Body of pancreas (tissue), 4 donors: ENCODE measurements around the gene ZFAND4. TPM values are rescaled to one million over a fixed set of nuclear protein-coding genes. Genes with fewer than 3 reads are reported as not detected.
"Not testable (repeated sequence)": the region's sequence is repeated elsewhere in the genome, so short reads cannot be mapped to it uniquely, and the experiment has no call there.

ENCODE experiments used
- ATAC-seq: fragments of 150-250 bp; one replicate; pipeline ENCODE4 v1.9.1; 2016
- DNase-seq, 4 donors: peaks; one replicate each; pipeline ENCODE4 v3.0.0-alpha.2; 2019
- H3K27ac ChIP-seq, 4 donors: fragments of 200-600 bp; sonication (generic); 1 replicate in 3 of 4; 2 replicates in 1 of 4; pipeline versions ENCODE4 v1.5.1 to v1.6.1; 2016 to 2019; ENCODE audit warnings: mild to moderate bottlenecking in 1 of 4, mixed read lengths in 1 of 4, moderate library complexity in 1 of 4
- H3K27me3 ChIP-seq, 2 donors: fragments of 200-600 bp; sonication (generic); one replicate each; pipeline ENCODE4 v1.6.0; 2016; ENCODE audit warnings: mild to moderate bottlenecking in 1 of 2
- H3K36me3 ChIP-seq, 2 donors: fragments of 200-600 bp; sonication (generic); replicated peaks in 1 of 2; 2 replicates each; pipeline ENCODE4 v1.5.1; 2016; ENCODE audit warnings: low read depth in 2 of 2; ENCODE audit not compliant: insufficient read depth in 1 of 2
- H3K4me1 ChIP-seq: fragments of 200-600 bp; sonication (generic); one replicate; pipeline ENCODE4 v1.6.0; 2016
- H3K4me3 ChIP-seq, 2 donors: fragments of 200-600 bp; sonication (generic); 1 replicate in 1 of 2; 2 replicates in 1 of 2; pipeline ENCODE4 v1.5.1; 2016 to 2019
- H3K9me3 ChIP-seq, 3 donors: fragments of 200-600 bp; sonication (generic); 1 replicate in 2 of 3; 2 replicates in 1 of 3; pipeline ENCODE4 v1.5.1; 2016
- POLR2A ChIP-seq, 3 donors: fragments of 450-650 bp; IDR thresholded peaks; one replicate each; pipeline ENCODE4 v1.6.1; 2016; ENCODE audit warnings: antibody characterized with exemption in 3 of 3, mild to moderate bottlenecking in 2 of 3
- WGBS, 2 donors: methylation state at CpG; one replicate each; pipeline ENCODE4 v1.1.5; 2017; 5-methylcytosine and 5-hydroxymethylcytosine counted together
- intact Hi-C: fragments of 100-400 bp; cut with DNase I; formaldehyde crosslinking; loops from one replicate; pipeline ENCODE4 v1.15.1; 2023
- total RNA-seq, 2 donors: library from RNA; depleted of rRNA; stranded (reverse); fragments of >200 nt; gene quantifications; one replicate each; pipeline ENCODE4 v1.1.0, GENCODE V29; 2016
- TF ChIP-seq, protein P1 (sequence below), 7 experiments: fragments of 450-650 bp in 4 of 7; fragments of 200-600 bp in 3 of 7; sonication (generic) in 3 of 7; IDR thresholded peaks; one replicate each; pipeline ENCODE4 v1.5.1; 2016 to 2019; ENCODE audit warnings: antibody characterized with exemption in 7 of 7

Gene ZFAND4
- total RNA-seq, 2 donors from 2014 or later, result 15.8 to 32.3 TPM

DNA sequence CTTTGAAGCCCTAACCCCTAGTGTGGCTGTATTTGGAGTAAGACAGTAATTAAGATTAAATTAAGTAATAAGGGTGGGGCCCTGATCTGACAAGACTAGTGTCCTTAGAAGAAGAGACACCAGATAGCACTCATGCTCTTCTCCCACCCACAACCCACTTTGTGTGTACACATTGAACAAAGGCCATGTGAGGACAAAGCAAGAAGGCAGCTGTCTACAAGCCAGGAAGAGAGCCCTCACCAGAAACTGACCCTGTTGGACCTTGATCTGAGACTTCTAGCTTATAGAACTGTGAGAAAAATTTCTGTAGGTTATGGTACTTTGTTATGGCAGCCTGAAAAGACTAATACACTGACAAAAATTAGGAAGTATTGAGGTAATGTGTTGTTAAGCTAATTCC is 59.8 kb downstream of the ZFAND4 start:
- Histone ChIP-seq H3K27ac (no peak overlapping the region), H3K9me3 (no peaks in the 10 kb centered on the region), H3K27me3 (no peaks in the 10 kb centered on the region), H3K4me3 (no peak overlapping the region), H3K4me1 (no peaks in the 10 kb centered on the region), H3K36me3 (peaks cover 0 to 4% of the 10 kb centered on the region in 2 donors)
- no peak for DNase-seq
- ATAC-seq, result no peak
- TF ChIP-seq POLR2A (IDR thresholded peaks at IDR 0.05), result no peak
- TF ChIP-seq, protein P1, sequence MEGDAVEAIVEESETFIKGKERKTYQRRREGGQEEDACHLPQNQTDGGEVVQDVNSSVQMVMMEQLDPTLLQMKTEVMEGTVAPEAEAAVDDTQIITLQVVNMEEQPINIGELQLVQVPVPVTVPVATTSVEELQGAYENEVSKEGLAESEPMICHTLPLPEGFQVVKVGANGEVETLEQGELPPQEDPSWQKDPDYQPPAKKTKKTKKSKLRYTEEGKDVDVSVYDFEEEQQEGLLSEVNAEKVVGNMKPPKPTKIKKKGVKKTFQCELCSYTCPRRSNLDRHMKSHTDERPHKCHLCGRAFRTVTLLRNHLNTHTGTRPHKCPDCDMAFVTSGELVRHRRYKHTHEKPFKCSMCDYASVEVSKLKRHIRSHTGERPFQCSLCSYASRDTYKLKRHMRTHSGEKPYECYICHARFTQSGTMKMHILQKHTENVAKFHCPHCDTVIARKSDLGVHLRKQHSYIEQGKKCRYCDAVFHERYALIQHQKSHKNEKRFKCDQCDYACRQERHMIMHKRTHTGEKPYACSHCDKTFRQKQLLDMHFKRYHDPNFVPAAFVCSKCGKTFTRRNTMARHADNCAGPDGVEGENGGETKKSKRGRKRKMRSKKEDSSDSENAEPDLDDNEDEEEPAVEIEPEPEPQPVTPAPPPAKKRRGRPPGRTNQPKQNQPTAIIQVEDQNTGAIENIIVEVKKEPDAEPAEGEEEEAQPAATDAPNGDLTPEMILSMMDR (IDR thresholded peaks at IDR 0.05), result no peak
- intact Hi-C loops, result no loop called here

DNA sequence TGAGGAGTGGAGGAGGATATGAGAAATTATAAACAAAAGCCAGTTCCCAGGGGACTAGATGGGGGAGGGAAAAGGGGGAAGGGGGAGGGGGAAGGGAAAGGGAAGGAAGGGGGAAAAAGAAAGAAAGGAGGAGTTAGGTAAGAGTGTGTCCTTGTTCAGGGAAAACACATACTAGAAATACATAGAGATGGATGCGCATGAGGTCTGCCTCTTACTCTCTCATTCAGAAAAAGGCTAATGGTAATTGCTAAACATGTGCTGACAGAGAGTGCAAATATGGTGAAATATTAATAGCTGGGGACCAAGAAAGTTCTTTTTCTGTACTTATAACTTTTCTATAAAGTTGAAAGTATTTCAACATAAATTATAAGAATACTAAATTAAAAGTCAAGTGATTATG is 64.5 kb downstream of the ZFAND4 start:
- TF ChIP-seq POLR2A (IDR thresholded peaks at IDR 0.05), result no peak
- TF ChIP-seq, protein P1 (IDR thresholded peaks at IDR 0.05), result no peak
- Histone ChIP-seq H3K27ac (no peak overlapping the region), H3K4me3 (no peak overlapping the region), H3K4me1 (no peaks in the 10 kb centered on the region), H3K36me3 (no peaks in the 10 kb centered on the region), H3K9me3 (no peaks in the 10 kb centered on the region), H3K27me3 (no peaks in the 10 kb centered on the region)
- no peak for ATAC-seq
- DNase-seq, result no peak
- WGBS, 2 donors, result 96 to 100% methylated on average over 1 of the region's 1 CpG
- intact Hi-C loops, result no loop called here

DNA sequence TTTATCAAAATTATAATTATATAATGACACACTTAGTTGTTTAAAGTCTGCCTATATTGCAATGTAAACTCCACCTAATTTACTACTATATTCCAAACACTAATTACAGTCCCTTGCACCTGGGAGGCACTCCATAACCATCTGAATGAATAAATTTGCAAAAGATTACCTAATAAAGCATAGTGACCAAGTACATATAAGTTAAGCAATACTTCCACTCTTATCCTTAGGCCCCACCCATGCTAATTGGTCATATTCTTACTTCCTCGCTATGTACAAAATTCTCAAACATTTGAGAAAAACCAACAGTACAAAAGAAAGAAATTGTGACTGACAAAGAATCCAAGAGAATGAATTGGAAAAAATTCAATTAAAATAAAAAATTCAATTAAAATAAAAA is 65.3 kb downstream of the ZFAND4 start:
- H3K36me3 ChIP-seq, result no peaks in the 10 kb centered on the region
- no peak overlapping the region for H3K4me3 ChIP-seq
- no peaks in the 10 kb centered on the region for H3K4me1 ChIP-seq
- DNase-seq (no peak), ATAC-seq (no peak)
- no peak for TF ChIP-seq POLR2A (IDR thresholded peaks at IDR 0.05)
- TF ChIP-seq, protein P1 (IDR thresholded peaks at IDR 0.05), result no peak
- intact Hi-C loops, result no loop called here
- WGBS, 2 donors, result 85 to 100% methylated on average over 1 of the region's 1 CpG
- H3K27ac ChIP-seq, result no peak overlapping the region
- H3K9me3 ChIP-seq, result no peaks in the 10 kb centered on the region
- no peaks in the 10 kb centered on the region for H3K27me3 ChIP-seq

DNA sequence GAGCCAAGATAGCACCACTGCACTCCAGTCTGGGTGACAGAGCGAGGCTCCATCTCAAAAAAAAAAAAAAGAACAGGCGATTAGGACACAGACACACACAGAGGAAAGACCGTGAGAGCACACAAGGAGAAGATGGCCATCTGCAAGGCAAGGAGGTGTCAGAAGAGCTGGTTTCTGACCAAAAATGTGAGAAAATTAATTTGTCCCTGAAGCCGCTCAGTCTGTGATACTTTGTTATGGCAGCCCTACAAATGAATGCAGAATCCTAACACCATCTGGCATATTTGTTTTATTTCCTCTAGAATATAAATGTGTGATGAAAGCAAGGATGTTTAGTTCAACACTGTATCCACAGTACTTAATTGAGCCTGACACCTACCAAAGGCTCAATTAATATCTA is 69.7 kb downstream of the ZFAND4 start:
- intact Hi-C loops, result no loop called here
- H3K4me1 ChIP-seq, result peaks cover 8% of the 10 kb centered on the region
- no peak for DNase-seq
- no peak for TF ChIP-seq POLR2A (IDR thresholded peaks at IDR 0.05)
- TF ChIP-seq, protein P1 (IDR thresholded peaks at IDR 0.05), result no peak
- no peak for ATAC-seq
- no peaks in the 10 kb centered on the region for H3K36me3 ChIP-seq
- no peaks in the 10 kb centered on the region for H3K9me3 ChIP-seq
- 88 to 93% methylated on average over 4 of the region's 4 CpGs for WGBS, 2 donors
- H3K27me3 ChIP-seq, result no peaks in the 10 kb centered on the region
- H3K27ac ChIP-seq, result no peak overlapping the region
- no peak overlapping the region for H3K4me3 ChIP-seq

DNA sequence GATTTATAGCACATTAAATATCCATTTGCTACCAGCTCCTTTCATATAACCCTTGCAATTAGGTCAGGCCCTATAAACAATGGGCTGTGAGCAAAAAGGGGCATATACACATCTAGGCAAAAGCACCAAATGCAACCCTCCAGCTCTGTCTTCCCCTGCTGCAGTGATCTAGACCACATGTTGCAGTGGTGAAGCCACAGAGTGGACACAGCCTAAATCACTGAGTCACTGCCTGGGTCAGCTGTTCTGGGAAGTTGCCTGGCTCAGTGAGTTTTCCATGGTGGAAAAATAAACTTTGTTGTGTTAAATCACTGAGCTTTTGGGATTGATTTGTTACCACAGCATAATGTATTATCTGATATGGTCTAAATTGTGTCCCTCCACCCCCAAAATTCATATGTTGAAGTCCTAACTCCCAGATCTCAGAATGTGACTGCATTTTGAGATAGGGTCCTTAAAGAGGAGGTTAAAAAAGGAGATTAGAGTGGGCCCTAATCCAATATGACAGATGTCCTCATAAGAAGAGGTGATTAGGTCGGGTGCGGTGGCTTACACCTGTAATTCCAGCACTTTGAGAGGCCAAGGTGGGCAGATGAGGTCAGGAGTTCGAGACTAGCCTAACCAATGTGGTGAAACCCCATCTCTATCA is 70.4 kb downstream of the ZFAND4 start:
- Histone ChIP-seq H3K27ac (no peak overlapping the region), H3K9me3 (no peaks in the 10 kb centered on the region), H3K27me3 (no peaks in the 10 kb centered on the region), H3K4me3 (no peak overlapping the region), H3K4me1 (peaks cover 8% of the 10 kb centered on the region), H3K36me3 (no peaks in the 10 kb centered on the region)
- WGBS, 2 donors, result 83% methylated on average over 3 of the region's 3 CpGs
- DNase-seq (no peak), ATAC-seq (no peak)
- TF ChIP-seq POLR2A (IDR thresholded peaks at IDR 0.05), result no peak
- TF ChIP-seq, protein P1 (IDR thresholded peaks at IDR 0.05), result no peak
- intact Hi-C loops, result no loop called here

DNA sequence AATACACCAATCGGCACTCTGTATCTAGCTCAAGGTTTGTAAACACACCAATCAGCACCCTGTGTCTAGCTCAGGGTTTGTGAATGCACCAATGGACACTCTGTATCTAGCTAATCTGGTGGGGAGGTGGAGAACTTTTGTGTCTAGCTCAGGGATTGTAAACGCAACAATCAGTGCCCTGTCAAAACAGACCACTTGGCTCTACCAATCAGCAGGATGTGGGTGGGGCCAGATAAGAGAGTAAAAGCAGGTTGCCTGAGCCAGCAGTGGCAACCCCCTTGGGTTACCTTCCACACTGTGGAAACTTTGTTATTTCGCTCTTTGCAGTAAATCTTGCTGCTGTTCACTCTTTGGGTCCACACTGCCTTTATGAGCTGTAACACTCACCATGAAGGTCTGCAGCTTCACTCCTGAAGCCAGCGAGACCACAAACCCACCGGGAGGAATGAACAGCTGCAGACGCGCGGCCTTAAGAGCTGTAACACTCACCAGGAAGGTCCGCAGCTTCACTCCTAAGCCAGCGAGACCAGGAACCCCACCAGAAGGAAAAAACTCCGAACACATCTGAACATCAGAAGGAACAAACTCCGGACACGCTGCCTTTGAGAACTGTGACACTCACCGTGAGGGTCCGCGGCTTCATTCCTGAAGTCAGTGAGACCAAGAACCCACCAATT is 71.2 kb downstream of the ZFAND4 start:
- peak in 1 of 4 donors; percentile 21 for DNase-seq
- intact Hi-C loops, H3K36me3 ChIP-seq, H3K27me3 ChIP-seq, ATAC-seq, H3K4me1 ChIP-seq, H3K27ac ChIP-seq, H3K4me3 ChIP-seq, H3K9me3 ChIP-seq: not testable (repeated sequence)
- 86 to 89% methylated on average over 15 to 16 of the region's 16 CpGs for WGBS, 2 donors
